Progenitor cell of endocrine pancreas (in vitro differentiated cells): ENCODE data around the gene IL17C. TPM values are rescaled to one million over a fixed set of nuclear protein-coding genes. Genes with fewer than 3 reads are reported as not detected.
A peak's percentile ranks its signal among the peaks of the same experiment; 100 is the strongest.

ENCODE experiments used
- DNase-seq: peaks from one replicate; pipeline ENCODE4 v3.0.0; 2021; ENCODE audit warnings: low spot score; ENCODE audit not compliant: unreplicated experiment
- H3K27ac Mint-ChIP-seq: 2 replicates; pipeline ENCODE4 v1.8.0; 2021; ENCODE audit warnings: mild to moderate bottlenecking, moderate library complexity, mixed read lengths
- H3K27me3 Mint-ChIP-seq: 2 replicates; pipeline ENCODE4 v1.8.0; 2021; ENCODE audit warnings: mixed read lengths
- H3K36me3 Mint-ChIP-seq: 2 replicates; pipeline ENCODE4 v1.8.0; 2022; ENCODE audit warnings: mixed read lengths; ENCODE audit not compliant: insufficient read depth
- H3K4me1 Mint-ChIP-seq: 2 replicates; pipeline ENCODE4 v1.8.0; 2021; ENCODE audit warnings: low read depth, mixed read lengths
- H3K4me3 Mint-ChIP-seq: 2 replicates; pipeline ENCODE4 v1.8.0; 2021; ENCODE audit warnings: low read depth, mild to moderate bottlenecking, moderate library complexity, mixed read lengths
- H3K9me3 Mint-ChIP-seq: 2 replicates; pipeline ENCODE4 v1.8.0; 2021; ENCODE audit warnings: low read depth, mixed read lengths
- total RNA-seq: library from RNA; stranded (reverse); gene quantifications from 2 replicates; pipeline ENCODE4 v1.2.1, GENCODE V29; 2021
- TF ChIP-seq, protein P1 (sequence below): fragments of 200-600 bp; sonication (generic); IDR thresholded peaks from one replicate; pipeline ENCODE4 v1.5.0; 2021; ENCODE audit warnings: antibody characterized with exemption, mild to moderate bottlenecking; ENCODE audit not compliant: unreplicated experiment

IL17C gene
- total RNA-seq, 1 donor from 2014 or later, result 0.29 TPM

DNA sequence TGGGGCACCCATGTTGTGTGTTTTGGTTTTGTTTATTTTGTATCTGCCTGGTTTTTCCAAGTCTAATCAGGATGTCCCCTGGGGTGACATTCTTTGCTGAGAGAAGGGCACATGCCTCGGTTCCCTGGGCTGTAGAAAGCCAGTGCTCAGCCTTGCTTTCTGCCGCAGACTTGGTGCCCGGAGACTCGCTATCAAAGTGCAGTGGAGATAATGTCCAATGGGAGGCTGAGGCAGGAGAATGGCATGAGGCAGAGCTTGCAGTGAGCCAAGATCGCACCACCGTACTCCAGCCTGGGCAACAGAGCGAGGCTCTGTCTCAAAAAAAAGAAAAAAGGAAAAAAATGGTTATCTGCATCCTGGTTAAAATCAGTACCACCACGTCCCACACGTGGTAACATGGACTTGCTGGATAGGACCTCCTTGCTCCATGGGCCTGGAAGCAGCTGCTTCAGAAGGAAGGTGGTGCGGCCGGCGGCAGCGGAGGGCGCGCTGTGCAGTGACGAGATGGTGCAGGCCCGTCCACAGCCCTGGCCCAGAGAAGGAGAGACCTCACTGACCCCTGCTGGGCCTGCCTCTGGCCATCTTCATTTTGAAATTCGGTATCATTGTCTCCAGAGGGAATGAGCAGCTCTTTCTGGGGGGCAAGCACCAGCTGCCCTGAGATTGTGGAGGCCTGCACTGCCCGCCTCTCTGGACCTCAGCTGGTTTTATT is 19.3 kb upstream of the IL17C start:
- TF ChIP-seq, protein P1, sequence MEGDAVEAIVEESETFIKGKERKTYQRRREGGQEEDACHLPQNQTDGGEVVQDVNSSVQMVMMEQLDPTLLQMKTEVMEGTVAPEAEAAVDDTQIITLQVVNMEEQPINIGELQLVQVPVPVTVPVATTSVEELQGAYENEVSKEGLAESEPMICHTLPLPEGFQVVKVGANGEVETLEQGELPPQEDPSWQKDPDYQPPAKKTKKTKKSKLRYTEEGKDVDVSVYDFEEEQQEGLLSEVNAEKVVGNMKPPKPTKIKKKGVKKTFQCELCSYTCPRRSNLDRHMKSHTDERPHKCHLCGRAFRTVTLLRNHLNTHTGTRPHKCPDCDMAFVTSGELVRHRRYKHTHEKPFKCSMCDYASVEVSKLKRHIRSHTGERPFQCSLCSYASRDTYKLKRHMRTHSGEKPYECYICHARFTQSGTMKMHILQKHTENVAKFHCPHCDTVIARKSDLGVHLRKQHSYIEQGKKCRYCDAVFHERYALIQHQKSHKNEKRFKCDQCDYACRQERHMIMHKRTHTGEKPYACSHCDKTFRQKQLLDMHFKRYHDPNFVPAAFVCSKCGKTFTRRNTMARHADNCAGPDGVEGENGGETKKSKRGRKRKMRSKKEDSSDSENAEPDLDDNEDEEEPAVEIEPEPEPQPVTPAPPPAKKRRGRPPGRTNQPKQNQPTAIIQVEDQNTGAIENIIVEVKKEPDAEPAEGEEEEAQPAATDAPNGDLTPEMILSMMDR, result no peak
- H3K4me1 Mint-ChIP-seq, result peaks cover 36% of the 10 kb centered on the region
- DNase-seq, result no peak
- no peaks in the 10 kb centered on the region for H3K9me3 Mint-ChIP-seq
- H3K4me3 Mint-ChIP-seq, result no peak overlapping the region
- H3K27me3 Mint-ChIP-seq, result no peaks in the 10 kb centered on the region
- peak overlapping the region; percentile 41 for H3K27ac Mint-ChIP-seq
- peaks cover 5% of the 10 kb centered on the region for H3K36me3 Mint-ChIP-seq

DNA sequence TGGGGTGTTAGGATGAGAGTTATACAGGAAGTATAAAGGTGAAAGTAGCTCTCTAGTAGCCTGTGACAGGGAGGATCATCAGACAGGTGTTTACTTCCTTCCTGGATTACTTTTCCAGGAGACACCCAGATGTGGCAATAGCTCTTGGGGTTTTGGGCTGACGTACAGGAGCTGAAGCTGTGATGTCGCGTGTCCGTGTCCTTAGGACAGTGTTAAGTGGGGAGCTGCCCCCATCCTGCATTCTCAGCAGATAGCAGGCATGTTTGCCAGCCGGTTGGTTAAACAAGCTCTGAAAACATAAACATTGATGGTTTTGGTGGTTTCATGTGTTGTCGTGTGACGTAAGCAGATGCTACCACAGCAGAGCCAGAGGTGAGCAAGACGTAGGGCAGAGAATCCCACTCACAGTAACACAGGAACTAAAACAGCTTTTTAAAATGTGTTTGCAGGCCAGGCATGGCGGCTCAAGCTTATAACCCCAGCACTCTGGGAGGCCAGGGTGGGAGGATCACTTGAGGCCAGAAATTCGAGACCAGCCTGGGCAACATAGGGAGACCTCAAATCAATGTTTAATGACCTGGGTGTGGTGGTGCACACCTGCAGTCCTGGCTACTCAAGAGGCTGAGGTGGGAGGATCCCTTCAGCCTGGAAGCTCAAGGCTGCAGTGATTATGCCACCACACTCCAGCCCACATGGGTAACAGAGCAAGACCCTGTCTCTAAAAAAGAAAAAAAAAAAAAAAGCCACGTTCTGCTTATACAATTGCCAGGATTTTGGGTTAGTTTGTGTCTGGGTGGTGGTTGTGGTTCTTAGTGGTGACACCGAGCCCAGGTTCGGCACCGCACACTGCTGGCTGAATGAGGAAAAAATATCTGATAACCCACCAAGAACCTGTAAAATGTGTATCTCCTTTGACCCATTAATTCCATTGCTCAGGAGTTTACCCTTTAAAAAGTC is 18.2 kb upstream of the IL17C start:
- peaks cover 35% of the 10 kb centered on the region for H3K4me1 Mint-ChIP-seq
- no peaks in the 10 kb centered on the region for H3K9me3 Mint-ChIP-seq
- DNase-seq, result no peak
- H3K36me3 Mint-ChIP-seq, result peaks cover 5% of the 10 kb centered on the region
- no peak overlapping the region for H3K4me3 Mint-ChIP-seq
- H3K27ac Mint-ChIP-seq, result no peak overlapping the region
- no peaks in the 10 kb centered on the region for H3K27me3 Mint-ChIP-seq
- TF ChIP-seq, protein P1, result no peak

DNA sequence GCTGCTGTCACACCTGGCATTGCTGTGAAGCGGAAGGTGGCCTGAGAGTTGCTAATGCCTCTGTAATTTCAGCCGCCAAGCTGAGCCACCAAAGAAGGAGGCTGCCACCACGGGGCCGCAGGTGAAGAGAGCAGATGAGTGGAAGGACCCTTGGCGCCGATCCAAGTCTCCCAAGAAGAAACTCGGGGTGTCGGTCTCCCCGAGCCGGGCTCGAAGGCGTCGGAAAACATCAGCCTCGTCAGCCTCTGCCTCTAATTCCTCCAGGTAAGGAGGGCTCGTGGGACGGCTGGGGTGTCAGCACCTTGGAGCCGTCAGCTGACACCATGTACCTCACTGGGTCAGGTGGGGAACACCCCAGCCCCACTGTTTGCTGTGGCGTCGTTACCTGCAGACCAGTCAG is 16.2 kb upstream of the IL17C start:
- no peak overlapping the region for H3K27ac Mint-ChIP-seq
- peaks cover 10% of the 10 kb centered on the region for H3K36me3 Mint-ChIP-seq
- TF ChIP-seq, protein P1, result no peak
- H3K4me3 Mint-ChIP-seq, result no peak overlapping the region
- no peaks in the 10 kb centered on the region for H3K9me3 Mint-ChIP-seq
- H3K27me3 Mint-ChIP-seq, result no peaks in the 10 kb centered on the region
- H3K4me1 Mint-ChIP-seq, result peaks cover 21% of the 10 kb centered on the region
- DNase-seq, result no peak

DNA sequence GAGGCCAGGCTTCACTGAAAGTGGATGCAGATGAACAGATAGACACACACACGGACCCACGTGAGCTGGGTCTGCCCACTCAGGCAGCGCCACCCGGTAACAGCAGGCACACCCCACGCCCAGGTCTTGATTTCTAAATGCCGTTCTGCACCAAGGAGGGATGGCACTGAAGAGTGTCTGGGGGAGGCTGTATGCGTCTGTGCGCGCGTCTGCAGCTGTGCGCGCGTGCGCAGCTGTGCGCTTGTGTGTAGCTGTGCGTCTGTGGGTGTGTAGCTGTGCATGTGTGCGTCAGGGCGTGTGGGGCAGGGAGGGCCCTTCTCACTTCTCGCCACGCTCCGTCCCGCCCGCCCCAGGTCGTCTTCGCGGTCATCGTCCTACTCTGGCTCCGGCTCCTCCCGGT is 15.5 kb upstream of the IL17C start:
- peaks cover 13% of the 10 kb centered on the region for H3K36me3 Mint-ChIP-seq
- no peak for DNase-seq
- no peaks in the 10 kb centered on the region for H3K9me3 Mint-ChIP-seq
- H3K27ac Mint-ChIP-seq, result no peak overlapping the region
- H3K4me1 Mint-ChIP-seq, result peaks cover 14% of the 10 kb centered on the region
- TF ChIP-seq, protein P1, result no peak
- no peaks in the 10 kb centered on the region for H3K27me3 Mint-ChIP-seq
- H3K4me3 Mint-ChIP-seq, result no peak overlapping the region

DNA sequence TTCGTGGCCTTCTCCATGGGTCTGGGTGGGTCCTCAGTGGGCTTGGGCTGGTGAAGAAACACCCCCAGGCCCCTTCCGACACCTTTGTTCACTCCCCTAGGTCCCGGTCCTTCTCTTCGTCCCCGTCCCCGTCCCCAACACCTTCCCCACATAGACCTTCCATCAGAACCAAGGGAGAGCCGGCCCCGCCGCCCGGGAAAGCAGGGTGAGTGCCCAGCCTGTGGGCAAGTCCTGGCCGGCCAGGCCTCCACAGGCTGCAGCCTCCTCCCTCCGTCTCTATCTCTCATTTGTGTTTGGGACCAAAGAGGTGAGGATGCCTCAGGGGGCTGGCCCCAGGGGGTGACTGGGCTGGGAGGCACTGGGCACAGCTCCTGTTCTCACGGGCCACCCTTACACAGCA is 14.5 kb upstream of the IL17C start:
- Mint-ChIP-seq H3K4me1 (peaks cover 4% of the 10 kb centered on the region), H3K9me3 (no peaks in the 10 kb centered on the region), H3K27me3 (no peaks in the 10 kb centered on the region), H3K4me3 (no peak overlapping the region), H3K36me3 (peaks cover 13% of the 10 kb centered on the region), H3K27ac (no peak overlapping the region)
- no peak for DNase-seq
- TF ChIP-seq, protein P1, result no peak
